HG02798 (cell line): ENCODE measurements around the gene CCDC70.

ENCODE experiments used
- ATAC-seq: cut with Tn5 transposase; IDR thresholded peaks from one replicate; pipeline ENCODE4 v1.9.1; 2021; ENCODE audit warnings: mild to moderate bottlenecking; ENCODE audit not compliant: unreplicated experiment, poor library complexity

The CCDC70 gene

DNA sequence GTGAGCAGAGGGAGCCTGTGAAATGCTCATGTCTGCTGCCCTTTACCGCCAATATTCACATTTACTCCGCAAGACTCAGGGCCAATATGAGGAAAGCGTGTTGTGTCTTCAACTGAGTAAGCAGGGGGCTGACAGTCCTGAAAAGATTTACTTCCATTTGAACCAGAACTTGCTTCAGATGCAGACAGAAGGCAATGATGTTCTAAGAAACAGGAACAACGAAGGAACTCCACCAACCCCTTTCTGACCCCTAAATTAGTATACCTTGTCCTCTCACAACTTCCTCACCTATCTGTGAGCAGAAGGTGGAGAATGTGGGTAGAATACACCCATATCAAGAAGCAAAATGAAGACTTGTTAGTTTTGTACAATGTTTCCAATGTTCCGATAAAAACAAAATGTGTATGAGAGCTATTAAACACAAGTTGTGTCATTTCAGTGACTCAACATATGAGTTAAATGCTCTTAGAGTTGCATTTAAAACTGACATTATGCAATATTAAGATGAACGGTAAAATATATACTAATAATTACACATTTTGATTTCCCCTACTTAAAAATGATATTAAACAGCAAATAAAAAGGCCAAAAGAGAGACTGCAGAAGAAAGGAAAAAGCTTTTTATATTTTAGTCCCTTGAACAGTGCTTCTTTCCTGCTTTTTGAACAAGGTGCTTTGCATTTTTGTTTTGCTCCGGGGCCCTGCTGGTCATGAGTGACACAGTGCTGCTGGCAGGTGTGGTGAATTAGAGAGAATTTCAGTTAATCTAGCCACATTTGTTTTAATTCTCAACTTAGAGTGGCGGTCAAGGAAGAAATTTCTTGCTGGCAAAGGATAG lies 32.8 kb upstream of the CCDC70 start:
- ATAC-seq = no peak

DNA sequence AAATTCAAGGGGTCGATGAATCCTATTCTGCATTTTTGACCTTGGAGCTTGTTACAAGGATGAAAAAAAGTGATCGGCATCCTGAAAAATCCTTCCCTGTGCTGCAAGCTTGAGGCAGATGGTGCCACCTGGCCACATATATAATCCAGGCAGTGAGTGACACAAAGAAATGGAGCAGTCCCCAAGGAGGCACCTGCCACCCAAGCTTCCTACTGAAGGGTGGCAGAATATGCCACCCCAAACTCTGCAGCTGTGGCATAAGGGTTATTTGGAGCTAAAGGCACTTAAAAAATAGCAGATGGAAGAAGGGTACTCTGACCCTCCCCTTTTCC lies 32.2 kb upstream of the CCDC70 start:
- ATAC-seq = no peak

DNA sequence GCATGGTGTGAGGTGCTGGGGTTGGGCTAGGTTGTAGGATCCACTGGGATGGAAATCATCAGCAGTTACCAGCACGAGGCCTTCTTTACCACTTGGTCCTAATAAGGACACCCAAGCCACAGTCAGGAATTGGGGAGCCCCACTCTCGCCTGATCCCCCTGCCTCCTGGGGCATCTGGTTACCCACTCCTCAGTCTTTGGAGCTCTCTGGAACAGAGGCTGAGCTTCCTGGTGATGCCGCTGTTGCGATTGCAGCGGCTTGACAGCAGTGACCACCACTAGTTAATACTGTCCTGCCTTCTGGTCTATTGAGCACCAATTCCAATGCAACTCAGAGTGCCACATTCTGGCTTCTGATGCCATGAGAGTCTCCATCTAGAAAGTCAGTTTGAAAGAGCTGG lies 30.2 kb upstream of the CCDC70 start:
- no peak for ATAC-seq

DNA sequence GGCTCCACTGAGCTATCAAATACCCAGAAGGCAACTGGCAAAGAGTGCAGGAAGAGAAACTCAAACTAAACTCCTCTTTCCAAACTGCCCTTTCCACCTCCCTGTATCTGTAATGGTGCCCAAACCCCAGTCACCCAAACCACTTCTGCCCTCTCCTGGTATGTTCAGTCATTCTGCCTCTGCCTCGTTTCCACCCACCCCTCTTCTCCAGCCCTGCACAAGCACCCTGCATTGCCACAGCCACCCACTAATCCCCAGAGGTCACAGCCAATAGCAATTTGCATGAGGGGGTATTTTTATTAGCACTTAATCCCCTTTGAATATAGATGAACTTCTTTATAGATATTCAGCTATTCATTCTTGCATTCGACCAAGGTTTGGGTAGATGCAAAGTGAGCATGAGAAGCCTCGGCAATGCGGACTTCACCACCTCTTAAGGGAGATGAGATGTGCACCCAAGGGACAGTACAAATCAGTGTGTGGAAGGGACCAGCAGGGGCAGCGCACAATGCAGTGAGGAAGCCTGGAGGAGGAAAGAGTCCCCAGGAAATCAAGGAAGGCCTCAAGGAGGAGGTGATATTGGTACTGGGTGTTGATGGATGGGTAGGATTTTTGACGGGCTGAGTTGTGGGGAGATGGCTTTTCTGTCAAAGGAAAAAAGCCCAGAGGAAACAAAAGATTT lies 29.2 kb upstream of the CCDC70 start:
- ATAC-seq = peak; percentile 85

DNA sequence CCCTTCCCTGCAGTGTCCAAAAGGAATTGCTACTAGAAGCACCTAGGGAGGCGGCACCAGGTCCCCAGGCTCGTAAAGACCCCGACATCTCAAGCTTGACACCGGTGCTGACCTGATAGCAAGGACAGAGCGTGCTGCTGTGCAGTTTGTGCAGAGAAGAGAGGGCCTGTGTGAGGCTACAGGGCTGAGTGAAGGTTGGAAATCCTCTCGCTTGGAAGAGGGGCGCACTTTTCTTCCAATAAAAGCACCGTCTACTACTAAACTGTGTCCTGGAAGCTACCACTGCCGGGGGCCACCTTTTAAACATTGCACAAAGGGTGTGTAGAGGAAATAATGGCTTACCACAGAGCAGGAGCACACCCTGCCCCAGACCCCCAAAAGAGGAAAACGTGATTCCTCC lies 27.8 kb upstream of the CCDC70 start:
- ATAC-seq = no peak

DNA sequence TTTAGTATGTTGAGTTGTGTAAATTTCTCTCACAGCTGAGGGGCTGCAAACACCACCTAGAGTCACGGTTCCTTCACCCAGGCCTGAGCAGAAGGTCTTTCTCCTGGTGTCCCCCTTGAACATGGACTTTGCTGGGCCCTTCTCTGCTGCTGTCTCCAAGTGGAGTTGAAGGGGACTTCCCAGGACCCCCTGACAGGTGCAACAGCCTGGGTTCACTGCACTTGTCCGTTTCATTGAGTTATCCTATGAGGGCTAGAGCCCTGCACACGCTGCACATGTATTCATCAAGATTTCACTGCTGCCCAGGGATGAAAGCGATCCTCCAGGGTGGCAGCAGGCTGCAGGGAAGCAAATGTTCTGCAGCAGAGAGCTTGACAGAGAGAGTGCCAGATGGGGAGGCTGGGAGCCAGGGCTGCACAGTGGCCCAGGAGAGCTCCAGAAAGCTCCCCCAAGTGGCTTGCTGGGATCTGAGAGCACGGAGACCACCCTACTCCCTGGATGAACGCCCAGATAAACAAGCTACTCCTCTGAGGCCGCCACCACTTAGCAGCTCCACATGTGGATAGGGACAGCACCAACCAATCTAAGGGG lies 27.1 kb upstream of the CCDC70 start:
- ATAC-seq = no peak

DNA sequence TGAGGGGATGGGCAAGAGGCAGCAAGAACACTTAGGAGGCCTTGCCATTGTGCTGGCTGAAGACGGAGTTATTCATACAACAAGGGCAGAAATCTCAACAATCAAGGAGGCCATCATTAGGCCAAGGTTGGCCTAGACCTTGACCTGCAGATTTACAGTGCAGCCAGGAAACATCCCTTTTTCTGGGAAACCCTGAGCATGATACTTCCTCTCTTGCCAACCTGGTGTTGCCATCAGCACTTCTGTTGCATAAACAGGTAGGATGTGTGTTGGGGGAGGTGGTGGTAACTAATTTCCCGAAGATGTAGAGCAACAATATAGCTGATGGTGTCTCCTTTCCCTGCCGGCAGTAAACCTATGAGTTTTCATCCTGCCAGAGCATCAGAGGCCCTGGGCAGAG lies 24.8 kb upstream of the CCDC70 start:
- no peak for ATAC-seq

DNA sequence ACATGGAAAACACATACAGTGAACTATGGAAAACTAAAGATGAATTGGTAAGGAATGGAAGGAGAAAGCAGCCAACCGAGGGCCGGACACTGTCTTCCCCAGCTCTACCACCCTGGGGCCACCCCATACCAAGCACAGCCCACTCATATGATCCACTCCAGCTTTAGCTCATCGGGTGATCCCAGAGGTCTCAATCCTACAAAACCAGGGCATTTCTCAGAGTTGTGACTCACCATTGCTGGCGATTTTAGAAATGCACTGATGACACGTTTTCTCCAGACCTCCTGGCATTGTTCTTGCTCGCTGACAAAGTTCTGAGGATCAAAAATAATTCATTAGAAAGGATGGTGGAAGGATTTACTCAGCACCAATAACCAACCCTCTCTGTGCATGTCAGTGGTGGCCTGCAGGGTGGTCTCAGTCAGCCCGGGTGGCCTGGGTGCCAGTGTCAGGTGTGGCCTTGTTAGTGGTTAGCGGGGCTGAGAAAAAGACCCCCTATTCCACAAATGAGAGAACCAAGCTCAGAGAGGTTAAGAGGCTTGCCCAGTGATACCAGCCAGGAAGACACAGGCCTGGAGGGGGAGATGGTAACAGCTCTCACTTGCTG lies 23.4 kb upstream of the CCDC70 start:
- no peak for ATAC-seq

DNA sequence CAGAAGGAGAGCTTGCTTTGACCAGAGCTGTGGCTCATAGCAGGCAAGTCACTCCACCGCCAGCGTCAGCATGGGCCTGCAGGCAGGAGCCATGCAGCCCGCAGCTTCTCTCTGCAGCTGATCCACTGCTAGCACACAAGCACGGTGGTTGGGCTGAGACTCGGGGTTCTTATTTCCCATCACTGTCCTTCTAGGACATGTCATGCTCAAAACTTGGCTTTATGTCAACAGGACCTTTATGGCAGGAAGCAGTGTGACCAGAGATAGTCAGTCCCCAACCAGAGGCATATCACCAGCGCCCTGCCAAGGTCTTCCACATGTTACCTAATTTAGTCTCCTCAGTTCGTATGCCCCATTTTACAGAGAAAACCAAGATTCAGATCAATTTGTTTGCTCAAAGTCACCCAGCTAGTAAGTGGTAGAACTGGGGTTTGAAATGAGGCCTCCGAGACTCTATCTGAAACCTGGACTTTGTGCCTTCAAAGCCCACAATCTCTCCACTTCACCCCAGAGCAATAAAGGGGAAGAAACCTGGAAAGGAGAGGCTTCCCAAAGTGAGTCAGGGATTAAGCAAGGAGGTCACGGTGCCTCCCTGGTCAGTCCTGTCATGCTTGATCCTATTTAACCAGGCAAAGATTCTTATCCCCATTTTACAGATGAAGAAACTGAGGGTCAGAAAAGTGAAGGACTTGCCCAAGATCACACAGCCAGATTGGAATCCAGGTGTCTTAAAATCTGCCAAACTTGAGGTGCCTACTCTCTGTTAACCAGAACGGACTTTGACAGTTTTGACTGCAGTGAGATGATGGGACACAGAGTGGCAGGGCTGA lies 21.8 kb upstream of the CCDC70 start:
- no peak for ATAC-seq

DNA sequence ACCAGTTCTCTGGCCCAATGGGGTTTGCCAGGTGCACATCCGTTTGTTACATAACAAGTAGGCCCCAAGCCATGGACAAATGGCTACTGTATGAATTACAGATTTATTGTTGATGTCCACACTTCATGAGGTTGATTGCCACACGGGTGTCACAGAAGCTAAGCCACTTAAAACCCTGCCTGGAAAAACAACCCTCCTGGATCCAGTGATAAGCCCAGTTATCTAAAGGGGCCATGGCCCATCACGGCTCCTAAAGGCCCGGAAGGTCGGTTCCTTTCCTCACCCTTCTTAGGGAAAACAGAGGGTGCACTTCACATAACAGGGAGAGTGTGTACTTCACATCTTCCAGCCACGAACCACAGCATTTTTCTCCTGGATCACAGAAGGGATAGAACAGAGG lies 20.9 kb upstream of the CCDC70 start:
- no peak for ATAC-seq

DNA sequence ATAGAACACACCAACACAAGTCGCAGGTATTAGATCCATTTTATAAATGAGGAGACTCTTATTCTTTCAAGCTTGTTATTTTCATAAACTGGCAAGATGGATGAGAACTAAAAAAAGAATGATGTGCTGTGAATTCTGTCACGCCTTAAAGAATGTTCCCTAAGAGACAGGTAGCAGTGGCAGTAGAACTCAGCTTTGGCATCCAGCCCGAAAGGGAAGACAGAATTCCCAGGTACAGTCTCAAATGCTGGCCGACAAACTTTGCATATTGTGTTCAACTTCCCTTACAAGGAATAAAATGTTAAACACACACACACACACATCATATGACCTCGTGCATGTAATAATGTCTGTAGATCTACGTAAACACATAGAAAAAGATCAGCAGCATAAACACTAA lies 20.0 kb upstream of the CCDC70 start:
- no peak for ATAC-seq

DNA sequence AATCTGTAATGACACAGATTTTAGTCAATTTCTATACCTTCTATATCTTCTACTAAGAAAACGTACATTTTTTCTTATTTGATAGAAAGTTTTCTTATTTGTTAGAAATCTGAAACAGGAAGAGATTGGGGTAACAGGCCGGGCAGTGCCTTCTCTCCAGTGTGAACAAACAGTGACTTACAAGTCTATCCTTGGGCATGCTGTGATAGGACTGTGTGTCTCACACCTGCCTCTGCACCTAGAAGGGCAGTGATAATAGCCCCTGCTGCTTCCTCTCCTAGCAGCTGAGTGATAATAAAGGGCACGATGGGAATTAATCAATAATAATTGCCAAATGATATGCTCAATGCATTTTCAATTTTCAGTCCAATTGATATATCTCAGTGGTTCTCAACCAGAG lies 18.2 kb upstream of the CCDC70 start:
- no peak for ATAC-seq

DNA sequence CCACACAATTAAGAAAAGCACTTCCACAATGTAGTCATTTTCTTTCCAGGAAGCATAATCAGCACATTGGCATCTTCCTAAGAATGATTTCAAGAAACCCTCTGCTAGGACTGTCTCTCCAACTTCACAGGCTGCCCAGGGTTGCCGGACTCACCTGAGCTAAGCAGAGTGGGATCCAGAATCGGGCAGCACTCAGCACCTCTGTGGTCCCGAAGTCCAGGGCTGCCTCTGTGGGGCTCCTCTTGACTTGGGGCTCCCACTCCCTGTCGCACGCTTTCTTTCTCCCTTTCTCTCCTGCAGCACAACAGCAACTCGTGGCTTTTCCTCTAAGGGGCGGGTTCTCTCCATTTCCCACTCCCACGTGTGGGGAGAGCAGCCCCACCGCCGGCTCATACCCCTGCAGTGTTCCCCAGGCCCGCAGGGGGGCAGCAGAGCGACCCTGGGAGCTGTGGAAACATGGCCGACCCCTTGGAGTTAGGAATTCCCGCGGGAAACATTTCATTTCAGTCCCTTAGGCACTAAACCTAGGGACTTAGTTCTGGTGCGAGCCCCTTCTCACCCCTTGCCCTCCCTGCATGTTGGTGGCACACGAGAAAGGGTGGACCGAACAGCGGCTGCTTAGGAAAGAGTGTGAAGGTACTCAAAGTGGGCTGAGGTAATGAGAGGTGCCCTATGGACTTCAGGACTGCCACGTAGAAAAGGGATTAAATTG lies 16.8 kb upstream of the CCDC70 start, which contains the start of gene TMEM272:
Gene TMEM272 (minus strand): TSS at position 316 of the 712 bp plus-strand sequence. CDS start 6,647 bp downstream, outside the sequence.
- ATAC-seq = peak; percentile 61

DNA sequence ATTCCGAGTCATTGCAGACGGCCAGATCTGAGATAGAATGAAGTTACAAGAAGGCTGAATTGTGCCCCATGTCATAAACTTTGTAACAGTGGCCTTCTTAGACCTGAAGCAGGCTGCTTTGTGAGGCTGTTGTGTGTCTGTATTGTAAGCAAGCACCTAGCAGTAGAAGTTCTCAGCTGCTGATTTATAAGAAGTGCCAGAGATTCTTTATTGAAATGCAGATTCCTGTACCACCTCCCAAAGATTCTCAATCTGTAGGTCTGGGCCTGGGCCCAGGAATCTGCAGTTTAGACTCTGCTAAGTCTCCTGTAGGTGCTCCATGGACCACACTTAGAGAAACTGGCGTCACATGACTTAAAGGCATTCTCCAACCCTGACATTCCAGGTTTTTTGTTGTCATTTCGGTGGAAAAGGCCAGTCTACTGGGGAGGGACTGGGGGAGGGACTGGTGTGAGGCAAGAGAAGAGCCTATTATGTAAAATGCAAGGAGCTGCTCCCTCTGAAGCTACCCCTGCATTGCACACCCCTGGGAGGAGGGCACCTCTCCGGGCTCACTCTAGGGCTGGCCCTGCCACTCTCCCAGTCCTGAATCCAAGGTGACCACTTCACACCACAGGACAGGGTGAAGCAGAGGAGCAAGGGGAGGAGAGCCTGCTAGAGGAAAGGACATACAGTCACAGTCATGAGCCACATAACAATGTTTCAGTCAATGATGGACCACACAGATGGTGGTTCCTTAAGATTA lies 16.0 kb upstream of the CCDC70 start:
- ATAC-seq = no peak

DNA sequence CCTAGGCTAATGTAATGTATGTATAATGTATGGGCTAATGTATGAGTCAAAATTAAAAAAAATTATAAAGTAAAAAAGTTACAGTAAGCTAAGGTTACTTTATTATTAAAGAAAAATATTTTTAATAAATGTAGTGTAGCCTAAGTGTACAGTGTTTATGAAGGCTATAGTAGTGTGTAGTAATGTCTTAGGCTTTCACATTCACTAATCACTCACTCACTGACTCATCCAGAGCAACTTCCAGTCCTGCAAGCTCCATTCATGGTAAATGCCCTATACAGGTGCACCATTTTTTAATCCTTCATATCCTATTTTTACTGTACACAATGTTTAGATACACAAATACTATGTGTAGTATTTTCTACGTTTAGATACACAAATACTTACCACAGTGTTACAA lies 15.0 kb upstream of the CCDC70 start:
- no peak for ATAC-seq

DNA sequence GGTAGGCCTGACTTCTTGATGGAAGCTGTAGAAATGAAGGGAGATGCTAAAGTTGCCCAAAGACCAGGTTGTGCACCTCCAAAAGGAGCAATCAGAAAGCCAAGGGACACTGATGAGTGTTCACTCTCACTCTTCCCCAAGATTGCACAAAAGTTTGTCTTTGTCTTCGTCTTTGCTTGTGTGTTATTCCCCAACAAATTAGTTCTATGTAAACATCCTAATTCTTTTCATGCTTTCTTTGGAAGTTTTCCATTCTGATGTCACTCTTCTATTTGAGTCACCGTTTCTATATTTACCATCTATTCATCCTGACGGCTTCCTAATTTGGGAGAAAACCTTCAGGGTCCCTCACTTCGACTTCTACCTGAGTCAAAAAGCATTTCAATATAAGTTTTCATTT lies 13.1 kb upstream of the CCDC70 start:
- no peak for ATAC-seq

DNA sequence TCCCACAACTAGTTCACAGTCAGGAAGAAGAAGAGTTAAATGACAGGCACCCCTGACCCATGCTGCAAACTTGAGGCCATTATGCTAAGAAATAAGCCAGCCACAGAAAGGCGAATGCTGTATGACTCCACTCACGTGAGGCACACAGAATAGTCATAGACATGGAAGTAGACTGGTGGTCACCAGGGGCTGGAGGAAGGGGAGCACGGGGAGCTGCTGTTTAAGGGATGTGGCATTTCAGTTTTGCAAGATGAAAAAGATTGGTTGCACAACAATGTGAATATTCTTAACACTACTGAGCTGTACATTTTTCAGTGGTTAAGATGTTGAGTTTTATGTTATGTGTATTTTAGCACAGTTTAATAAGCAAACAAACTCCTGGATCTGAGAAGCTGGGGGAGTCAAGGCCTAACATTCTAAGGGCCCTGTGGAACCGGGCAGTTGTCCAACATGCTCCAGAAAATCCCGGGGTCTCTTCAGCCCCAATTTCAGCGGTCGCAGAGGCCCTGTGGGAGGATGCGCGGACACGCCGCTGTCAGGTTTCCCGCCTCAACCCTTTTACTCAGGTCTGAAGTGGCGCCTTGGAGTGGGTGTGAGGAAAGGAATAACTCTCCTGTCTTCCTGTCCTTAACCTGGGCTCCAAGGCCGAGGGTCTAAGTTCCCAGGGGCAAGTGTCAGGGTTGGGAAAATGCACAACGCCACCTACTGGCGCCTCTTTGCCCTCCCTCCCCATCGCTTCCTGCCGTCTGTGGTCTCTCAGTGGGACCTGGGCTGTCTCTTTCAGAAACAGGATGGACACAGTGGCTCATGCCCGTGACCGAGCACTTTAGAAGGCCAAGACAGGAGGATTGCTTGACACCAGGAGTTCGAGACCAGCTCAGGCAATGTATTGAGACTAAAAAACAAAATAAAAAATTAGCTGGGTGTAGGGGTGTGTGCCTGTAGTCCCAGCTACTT lies 12.3 kb upstream of the CCDC70 start:
- peak; percentile 53 for ATAC-seq
